Keratinocyte (primary cell): ENCODE data around the gene ARHGAP6. TPM values are rescaled to one million over a fixed set of nuclear protein-coding genes. Genes with fewer than 3 reads are reported as not detected.

Experiments used
- DNase-seq: peaks from one replicate; pipeline ENCODE4 v3.0.0-alpha.2; 2011; ENCODE audit warnings: low read depth, missing footprints, low spot score
- FAIRE-seq: peaks from 2 replicates; lab custom pipeline; 2011; peaks lifted over from hg19 to GRCh38; lab: Jason Lieb, UNC
- H2AFZ ChIP-seq: 2 replicates; pipeline ENCODE4 v1.6.0; 2012; ENCODE audit warnings: low read length, control low read depth, inconsistent platforms; ENCODE audit not compliant: control insufficient read depth
- H3K27ac ChIP-seq: 2 replicates; pipeline ENCODE4 v1.5.1; 2011; ENCODE audit warnings: low read length; ENCODE audit not compliant: control insufficient read depth, insufficient read depth
- H3K27me3 ChIP-seq: 3 replicates; pipeline ENCODE4 v1.6.0; 2011; ENCODE audit warnings: low read length; ENCODE audit not compliant: control insufficient read depth, insufficient read depth; ENCODE audit errors: extremely low read depth
- H3K36me3 ChIP-seq, 2 experiments: 2 replicates in 1 of 2; 3 replicates in 1 of 2; pipeline ENCODE4 v1.5.1; 2011; ENCODE audit warnings: low read length in 2 of 2, mild to moderate bottlenecking in 1 of 2; ENCODE audit not compliant: control insufficient read depth in 2 of 2, insufficient read depth in 2 of 2; ENCODE audit errors: extremely low read depth in 1 of 2
- H3K4me1 ChIP-seq: 3 replicates; pipeline ENCODE4 v1.5.1; 2011; ENCODE audit warnings: low read length; ENCODE audit not compliant: control insufficient read depth, insufficient read depth; ENCODE audit errors: extremely low read depth
- H3K4me2 ChIP-seq: 3 replicates; pipeline ENCODE4 v1.6.0; 2011; ENCODE audit warnings: low read depth, low read length; ENCODE audit not compliant: control insufficient read depth, insufficient read depth; ENCODE audit errors: extremely low read depth
- H3K4me3 ChIP-seq, 3 experiments: fragments of 200-600 bp in 1 of 3; sonication (generic) in 1 of 3; 2 replicates in 2 of 3; 3 replicates in 1 of 3; pipeline ENCODE4 v1.5.1; 2011 to 2016; ENCODE audit warnings: low read length in 3 of 3, mild to moderate bottlenecking in 3 of 3, control low read depth in 2 of 3, inconsistent platforms in 1 of 3, low read depth in 1 of 3, mixed read lengths in 1 of 3, mixed run types in 1 of 3, moderate library complexity in 1 of 3; ENCODE audit not compliant: control insufficient read depth in 2 of 3, insufficient read depth in 2 of 3; ENCODE audit errors: extremely low read depth in 1 of 3
- H3K79me2 ChIP-seq: 2 replicates; pipeline ENCODE4 v1.6.0; 2012; ENCODE audit warnings: low read length; ENCODE audit not compliant: control insufficient read depth, insufficient read depth
- H3K9ac ChIP-seq: 3 replicates; pipeline ENCODE4 v1.6.0; 2011; ENCODE audit warnings: low read length; ENCODE audit not compliant: control insufficient read depth, insufficient read depth; ENCODE audit errors: extremely low read depth
- H3K9me1 ChIP-seq: 3 replicates; pipeline ENCODE4 v1.6.0; 2011; ENCODE audit warnings: low read length; ENCODE audit not compliant: control insufficient read depth, insufficient read depth; ENCODE audit errors: extremely low read depth
- H3K9me3 ChIP-seq: 2 replicates; pipeline ENCODE4 v1.5.1; 2012; ENCODE audit warnings: low read depth, low read length; ENCODE audit not compliant: control insufficient read depth
- H4K20me1 ChIP-seq: 3 replicates; pipeline ENCODE4 v1.6.0; 2011; ENCODE audit warnings: low read length; ENCODE audit not compliant: control insufficient read depth, insufficient read depth; ENCODE audit errors: extremely low read depth
- EZH2 ChIP-seq: IDR thresholded peaks from one replicate; pipeline ENCODE4 v1.6.1; 2012; ENCODE audit warnings: inconsistent platforms, mild to moderate bottlenecking, low read length, moderate library complexity
- dilution Hi-C: fragments of 300-500 bp; cut with MboI; formaldehyde crosslinking; loops from one replicate; pipeline ENCODE4 v1.7.0; 2020; ENCODE audit warnings: low sequenced_read_pairs; ENCODE audit not compliant: extremely low pct_ligation_motif_present
- polyA plus RNA-seq, 5 experiments: library from polyadenylated mRNA; depleted of rRNA in 3 of 5; stranded (reverse) in 3 of 5; stranded (forward) in 1 of 5; unstranded in 1 of 5; fragments of >200 nt; gene quantifications; 1 replicate in 1 of 5; 2 replicates in 3 of 5; 3 replicates in 1 of 5; pipeline versions ENCODE4 v1.2.1 to v1.2.3, GENCODE V29; 2011 to 2012; ENCODE audit warnings: missing spikeins in 2 of 5, low read depth in 1 of 5, low replicate concordance in 1 of 5
- TF ChIP-seq, protein P1 (sequence below), 3 experiments: IDR thresholded peaks in 1 of 3; conservative IDR thresholded peaks in 1 of 3; optimal IDR thresholded peaks in 1 of 3; 2 replicates in 2 of 3; 3 replicates in 1 of 3; pipeline versions ENCODE3 to v1.5.1; 2011; ENCODE audit warnings: low read length in 3 of 3, mild to moderate bottlenecking in 3 of 3, moderate library complexity in 2 of 3, control low read depth in 1 of 3, inconsistent platforms in 1 of 3; ENCODE audit not compliant: insufficient read depth in 2 of 3; ENCODE audit errors: extremely low read depth in 1 of 3

The ARHGAP6 gene
- polyA plus RNA-seq, 1 donor (not counting 4 experiments of a cell fraction or from before 2014, with no cell fraction given) = 0.01 TPM

DNA sequence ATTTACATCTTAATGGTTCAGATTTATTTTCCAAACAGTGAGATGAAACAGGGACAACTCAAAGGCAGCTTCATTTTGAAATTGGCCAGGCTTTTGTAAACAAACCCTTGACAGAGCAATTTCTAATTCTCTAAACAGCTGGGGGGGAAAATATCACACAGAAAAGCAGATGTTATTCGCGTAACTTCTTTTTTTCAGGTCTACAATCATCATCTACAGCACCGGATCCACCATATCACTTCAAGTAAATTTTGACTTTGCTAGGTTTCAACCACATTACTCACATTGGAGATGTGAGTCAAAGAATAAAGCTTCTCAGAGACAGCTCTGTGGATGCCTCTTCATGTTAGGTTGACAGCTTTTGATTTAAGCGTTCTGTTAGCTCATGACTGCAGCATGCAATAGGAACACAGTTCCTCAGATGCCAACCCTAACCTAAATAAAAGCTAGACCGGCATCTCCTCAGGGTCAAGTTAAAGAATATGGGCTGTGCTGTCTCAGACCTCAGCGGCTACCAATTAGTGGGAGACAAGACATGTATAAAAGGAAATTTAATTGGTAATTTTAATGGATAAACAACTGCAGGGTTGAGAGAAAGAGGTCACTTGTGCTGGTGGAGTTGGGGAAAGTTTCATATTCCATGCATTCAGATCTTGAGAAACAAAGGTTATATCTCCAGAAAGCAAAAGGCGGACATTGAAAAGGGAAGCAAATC is 345.8 kb downstream of the ARHGAP6 start:
- H3K9me1 ChIP-seq = no peaks in the 10 kb centered on the region
- H3K4me3 ChIP-seq = no peak overlapping the region
- no peak overlapping the region for H3K9ac ChIP-seq
- dilution Hi-C loops = no loop called here
- no peak overlapping the region for H3K4me2 ChIP-seq
- no peaks in the 10 kb centered on the region for H4K20me1 ChIP-seq
- H3K27ac ChIP-seq = no peak overlapping the region
- H3K4me1 ChIP-seq = no peaks in the 10 kb centered on the region
- FAIRE-seq (no peak), DNase-seq (no peak)
- TF ChIP-seq EZH2 = no peak
- TF ChIP-seq, protein P1, sequence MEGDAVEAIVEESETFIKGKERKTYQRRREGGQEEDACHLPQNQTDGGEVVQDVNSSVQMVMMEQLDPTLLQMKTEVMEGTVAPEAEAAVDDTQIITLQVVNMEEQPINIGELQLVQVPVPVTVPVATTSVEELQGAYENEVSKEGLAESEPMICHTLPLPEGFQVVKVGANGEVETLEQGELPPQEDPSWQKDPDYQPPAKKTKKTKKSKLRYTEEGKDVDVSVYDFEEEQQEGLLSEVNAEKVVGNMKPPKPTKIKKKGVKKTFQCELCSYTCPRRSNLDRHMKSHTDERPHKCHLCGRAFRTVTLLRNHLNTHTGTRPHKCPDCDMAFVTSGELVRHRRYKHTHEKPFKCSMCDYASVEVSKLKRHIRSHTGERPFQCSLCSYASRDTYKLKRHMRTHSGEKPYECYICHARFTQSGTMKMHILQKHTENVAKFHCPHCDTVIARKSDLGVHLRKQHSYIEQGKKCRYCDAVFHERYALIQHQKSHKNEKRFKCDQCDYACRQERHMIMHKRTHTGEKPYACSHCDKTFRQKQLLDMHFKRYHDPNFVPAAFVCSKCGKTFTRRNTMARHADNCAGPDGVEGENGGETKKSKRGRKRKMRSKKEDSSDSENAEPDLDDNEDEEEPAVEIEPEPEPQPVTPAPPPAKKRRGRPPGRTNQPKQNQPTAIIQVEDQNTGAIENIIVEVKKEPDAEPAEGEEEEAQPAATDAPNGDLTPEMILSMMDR (optimal IDR thresholded peaks at IDR 0.05 in 1 of 3, IDR thresholded peaks at IDR 0.05 in 1 of 3, conservative IDR thresholded peaks at IDR 0.05 in 1 of 3; ENCODE audit: extremely low read depth in 1 of 3, insufficient read depth in 2 of 3, low read length in 3 of 3) = no peak
- no peaks in the 10 kb centered on the region for H3K27me3 ChIP-seq
- no peak overlapping the region for H2AFZ ChIP-seq
- no peaks in the 10 kb centered on the region for H3K36me3 ChIP-seq
- H3K79me2 ChIP-seq = no peaks in the 10 kb centered on the region
- no peaks in the 10 kb centered on the region for H3K9me3 ChIP-seq

DNA sequence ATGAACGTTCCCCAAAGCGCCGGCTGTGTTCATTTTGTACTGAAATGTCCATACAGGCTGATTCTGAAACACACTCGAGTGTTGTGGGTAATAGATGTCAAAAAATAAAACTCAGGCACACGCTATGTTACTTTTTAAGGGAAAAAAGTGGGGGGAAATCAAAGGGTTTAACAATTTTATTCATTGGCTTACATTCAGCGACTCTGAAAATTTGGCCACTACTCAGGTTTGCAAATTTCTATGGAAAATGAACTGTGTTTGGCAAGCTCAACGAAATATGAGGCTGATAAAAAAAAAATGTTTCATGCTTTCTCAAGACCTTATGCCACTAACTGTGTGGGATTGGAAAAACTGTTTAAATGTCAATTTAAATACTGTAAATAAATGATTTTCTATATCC is 354.0 kb downstream of the ARHGAP6 start:
- Histone ChIP-seq H3K9me1 (no peaks in the 10 kb centered on the region), H3K27ac (no peak overlapping the region), H3K36me3 (no peaks in the 10 kb centered on the region), H2AFZ (no peak overlapping the region), H4K20me1 (no peaks in the 10 kb centered on the region), H3K9ac (no peak overlapping the region), H3K4me3 (no peak overlapping the region), H3K9me3 (no peaks in the 10 kb centered on the region), H3K4me1 (no peaks in the 10 kb centered on the region), H3K79me2 (no peaks in the 10 kb centered on the region), H3K4me2 (no peak overlapping the region), H3K27me3 (peaks cover 9% of the 10 kb centered on the region)
- dilution Hi-C loops = no loop called here
- no peak for TF ChIP-seq EZH2
- no peak for DNase-seq
- FAIRE-seq = no peak

DNA sequence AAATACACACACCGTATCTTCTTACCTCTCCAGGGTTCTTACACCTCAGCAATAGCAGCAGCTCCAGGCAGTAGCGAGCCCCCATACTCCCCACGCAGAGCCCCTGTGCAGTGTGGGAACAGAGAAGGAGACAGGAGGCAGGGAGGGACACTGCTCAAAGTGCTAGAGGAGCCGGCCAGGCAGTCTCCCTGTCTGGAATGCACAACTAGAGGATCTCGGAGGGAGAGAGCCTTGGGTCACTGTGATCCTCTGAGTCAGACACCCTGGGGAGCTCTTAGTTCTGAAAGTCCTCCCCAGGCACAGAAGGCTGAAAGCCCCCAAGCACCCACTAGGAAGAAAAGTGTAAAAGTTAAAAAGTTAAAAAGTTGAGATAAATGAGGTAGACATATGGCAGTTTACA is 356.5 kb downstream of the ARHGAP6 start:
- Histone ChIP-seq H2AFZ (no peak overlapping the region), H3K27ac (no peak overlapping the region), H3K4me1 (no peaks in the 10 kb centered on the region), H4K20me1 (no peaks in the 10 kb centered on the region), H3K9me3 (no peaks in the 10 kb centered on the region), H3K9me1 (no peaks in the 10 kb centered on the region), H3K4me2 (no peak overlapping the region), H3K27me3 (peaks cover 9% of the 10 kb centered on the region), H3K9ac (no peak overlapping the region), H3K36me3 (no peaks in the 10 kb centered on the region), H3K79me2 (no peaks in the 10 kb centered on the region), H3K4me3 (no peak overlapping the region)
- DNase-seq = no peak
- FAIRE-seq = no peak
- dilution Hi-C loops = no loop called here
- TF ChIP-seq, protein P1 (optimal IDR thresholded peaks at IDR 0.05 in 1 of 3, IDR thresholded peaks at IDR 0.05 in 1 of 3, conservative IDR thresholded peaks at IDR 0.05 in 1 of 3; ENCODE audit: extremely low read depth in 1 of 3, insufficient read depth in 2 of 3, low read length in 3 of 3) = no peak
- no peak for TF ChIP-seq EZH2
